Adipose tissue (tissue), 3 donors: ENCODE measurements around the gene WBP11. TPM values are rescaled to one million over a fixed set of nuclear protein-coding genes. Genes with fewer than 3 reads are reported as not detected.

ENCODE experiments used
- H3K27ac ChIP-seq: one replicate; pipeline ENCODE4 v1.5.1; 2013; ENCODE audit warnings: low read depth, low read length
- WGBS, 3 donors: extraction: QIAGEN DNeasy Blood & Tissue Kit; methylation state at CpG; one replicate each; pipeline ENCODE4 v1.1.7; 2013; 5-methylcytosine and 5-hydroxymethylcytosine counted together
- polyA plus RNA-seq, 3 donors: library from polyadenylated mRNA; stranded (reverse); fragments of 200-250 nt; gene quantifications; one replicate each; pipeline ENCODE4 v1.2.3, GENCODE V29; 2013
- donor health status: healthy with polysubstance abuse.
- donor health status: Bipolar disorder and iron deficiency.
- donor health status: healthy.

The WBP11 gene
- polyA plus RNA-seq, 3 donors, result 11.5 to 22.3 (median 19.9) TPM

- H3K27ac ChIP-seq, result no peak overlapping the region
- WGBS, 3 donors, result 89 to 90% (median 90%) methylated on average over 2 of the region's 2 CpGs
Observed at GRCh38 chr12:14827043-14827442, 23.8 kb upstream of the WBP11 start.

- H3K27ac ChIP-seq, result no peak overlapping the region
- 64 to 83% (median 69%) methylated on average over 5 of the region's 5 CpGs for WGBS, 3 donors
Observed at GRCh38 chr12:14826491-14826890, 23.2 kb upstream of the WBP11 start.

GRCh38 chr12:14825256-14825655, 22.0 kb upstream of the WBP11 start:
- H3K27ac ChIP-seq, result no peak overlapping the region

- 91 to 95% (median 93%) methylated on average over 1 of the region's 1 CpG for WGBS, 3 donors
- no peak overlapping the region for H3K27ac ChIP-seq
Observed at GRCh38 chr12:14824012-14824634, 20.8 kb upstream of the WBP11 start.

GRCh38 chr12:14814014-14814413, 10.7 kb upstream of the WBP11 start, which contains the start of gene SMCO3:
Gene SMCO3, minus strand, starts transcription at chr12:14814182. Its CDS starts 7,502 bp downstream, at chr12:14806680.
- WGBS, 3 donors, result 74 to 80% (median 80%) methylated on average over 3 of the region's 3 CpGs
- H3K27ac ChIP-seq, result no peak within 1 kb of the TSS

- 87 to 97% (median 95%) methylated on average over 2 of the region's 2 CpGs for WGBS, 3 donors
- H3K27ac ChIP-seq, result no peak overlapping the region
Observed at GRCh38 chr12:14811486-14811885, 8.2 kb upstream of the WBP11 start.

- WGBS, 3 donors, result 93 to 96% (median 94%) methylated on average over 1 of the region's 1 CpG
- H3K27ac ChIP-seq, result no peak overlapping the region
Observed at GRCh38 chr12:14810953-14811483, 7.7 kb upstream of the WBP11 start.

GRCh38 chr12:14810167-14810952, 7.1 kb upstream of the WBP11 start:
- H3K27ac ChIP-seq, result no peak overlapping the region
- 70 to 91% (median 91%) methylated on average over 5 of the region's 5 CpGs for WGBS, 3 donors

GRCh38 chr12:14803830-14804160, 517 bp upstream of the WBP11 start:
- 0 to 1% (median 1%) methylated on average over 12 of the region's 12 CpGs for WGBS, 3 donors

GRCh38 chr12:14802721-14803010, 612 bp downstream of the WBP11 start:
- WGBS, 3 donors, result 0 to 1% (median 1%) methylated on average over 7 of the region's 7 CpGs
- peak overlapping the region; percentile 64 for H3K27ac ChIP-seq

More at GRCh38 chr12:14803830-14804160, 517 bp upstream of the WBP11 start:
- no peak overlapping the region for H3K27ac ChIP-seq

- WGBS, 3 donors, result 63 to 74% (median 69%) methylated on average over 4 of the region's 4 CpGs
- peak overlapping the region; percentile 26 for H3K27ac ChIP-seq
Observed at GRCh38 chr12:14802247-14802646, 1.0 kb downstream of the WBP11 start.

- 61 to 77% (median 70%) methylated on average over 4 of the region's 4 CpGs for WGBS, 3 donors
- no peak overlapping the region for H3K27ac ChIP-seq
Observed at GRCh38 chr12:14795028-14795448, 8.2 kb downstream of the WBP11 start.

- no peak overlapping the region for H3K27ac ChIP-seq
- WGBS, 3 donors, result 91 to 95% (median 94%) methylated on average over 3 of the region's 3 CpGs
Observed at GRCh38 chr12:14785568-14785967, 17.7 kb downstream of the WBP11 start.

- 86 to 97% (median 91%) methylated on average over 2 of the region's 2 CpGs for WGBS, 3 donors
- H3K27ac ChIP-seq, result no peak overlapping the region
Observed at GRCh38 chr12:14784471-14784870, 18.8 kb downstream of the WBP11 start.

GRCh38 chr12:14782756-14783155, 20.5 kb downstream of the WBP11 start:
- no peak overlapping the region for H3K27ac ChIP-seq

- no peak overlapping the region for H3K27ac ChIP-seq
- 59 to 81% (median 75%) methylated on average over 2 of the region's 2 CpGs for WGBS, 3 donors
Observed at GRCh38 chr12:14781563-14781962, 21.7 kb downstream of the WBP11 start.

- WGBS, 3 donors, result 72 to 88% (median 84%) methylated on average over 3 of the region's 3 CpGs
- H3K27ac ChIP-seq, result no peak overlapping the region
Observed at GRCh38 chr12:14780859-14781258, 22.4 kb downstream of the WBP11 start.

- H3K27ac ChIP-seq, result no peak overlapping the region
- WGBS, 3 donors, result 86 to 90% (median 86%) methylated on average over 2 of the region's 2 CpGs
Observed at GRCh38 chr12:14779834-14780233, 23.4 kb downstream of the WBP11 start.

GRCh38 chr12:14777271-14777670, 26.0 kb downstream of the WBP11 start:
- H3K27ac ChIP-seq, result no peak overlapping the region

More at GRCh38 chr12:14777271-14777670, 26.0 kb downstream of the WBP11 start:
- 31 to 67% (median 61%) methylated on average over 3 of the region's 3 CpGs for WGBS, 3 donors
